ENCODE measurements around the gene NME5.

NME5 gene

GRCh38 chr5:138132543-138132942 lies 6.7 kb downstream of the NME5 start:
- no peak for DNase-seq

GRCh38 chr5:138129347-138129746 lies 9.9 kb downstream of the NME5 start:
- no peak for DNase-seq

DNA sequence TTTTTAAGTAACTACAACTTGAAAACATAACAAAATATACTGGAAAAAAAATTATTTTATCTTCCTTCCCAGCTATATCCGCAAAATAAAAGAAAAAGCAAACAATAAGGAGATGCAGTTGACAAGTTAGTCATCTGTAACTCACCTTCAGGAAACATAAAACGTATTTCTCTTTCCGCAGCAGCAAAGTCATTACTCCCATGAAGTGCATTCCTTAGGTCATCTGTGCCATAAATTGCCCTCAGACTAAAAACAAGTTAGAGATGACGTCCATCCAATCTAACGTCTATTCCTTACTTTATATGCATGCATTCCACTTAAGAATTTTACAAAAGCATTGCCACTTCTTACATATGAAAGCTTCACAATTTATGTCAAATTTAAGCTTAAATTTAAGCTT lies 10.9 kb downstream of the NME5 start:
- no peak for DNase-seq

GRCh38 chr5:138115254-138115653 lies 24.0 kb downstream of the NME5 start:
- no peak for DNase-seq

- no peak for DNase-seq
These were observed 27.3 kb downstream of the NME5 start for GRCh38 chr5:138111937-138112336.

- no peak for DNase-seq
These were observed 28.0 kb downstream of the NME5 start for GRCh38 chr5:138111181-138111580.

DNA sequence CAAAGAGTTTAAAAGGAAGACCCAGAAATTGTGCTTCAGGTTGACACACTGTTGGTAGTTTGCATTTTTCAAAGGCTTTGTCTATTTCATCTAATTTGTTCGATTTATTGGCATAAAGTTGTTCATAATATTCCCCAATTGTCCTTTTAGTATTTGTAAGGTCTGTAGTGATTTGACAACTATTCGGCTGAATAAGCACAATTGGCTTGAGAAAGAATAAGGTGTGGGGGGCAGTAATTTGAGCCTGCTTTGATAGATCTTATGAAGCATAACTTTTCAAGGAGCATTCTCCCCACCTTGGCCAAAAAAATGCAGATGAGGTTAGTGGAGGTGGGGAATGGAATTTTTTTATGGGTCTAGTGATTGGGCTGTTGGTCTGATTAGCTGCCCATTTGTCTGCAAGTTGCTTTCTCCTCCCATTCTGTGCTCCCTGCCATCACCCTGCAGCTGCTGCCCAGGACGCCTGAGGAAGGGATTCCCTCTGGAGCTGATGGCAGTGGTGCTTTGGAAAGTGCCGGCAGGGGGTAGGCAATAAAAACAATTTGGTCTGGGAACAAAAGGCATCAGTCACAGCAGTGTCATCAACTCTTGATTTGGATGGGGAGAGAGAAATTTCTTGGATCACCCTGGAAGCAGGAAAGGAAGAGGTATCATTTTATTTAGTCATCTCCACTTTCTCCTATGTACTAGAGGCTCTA lies 28.8 kb downstream of the NME5 start:
- no peak for DNase-seq

DNA sequence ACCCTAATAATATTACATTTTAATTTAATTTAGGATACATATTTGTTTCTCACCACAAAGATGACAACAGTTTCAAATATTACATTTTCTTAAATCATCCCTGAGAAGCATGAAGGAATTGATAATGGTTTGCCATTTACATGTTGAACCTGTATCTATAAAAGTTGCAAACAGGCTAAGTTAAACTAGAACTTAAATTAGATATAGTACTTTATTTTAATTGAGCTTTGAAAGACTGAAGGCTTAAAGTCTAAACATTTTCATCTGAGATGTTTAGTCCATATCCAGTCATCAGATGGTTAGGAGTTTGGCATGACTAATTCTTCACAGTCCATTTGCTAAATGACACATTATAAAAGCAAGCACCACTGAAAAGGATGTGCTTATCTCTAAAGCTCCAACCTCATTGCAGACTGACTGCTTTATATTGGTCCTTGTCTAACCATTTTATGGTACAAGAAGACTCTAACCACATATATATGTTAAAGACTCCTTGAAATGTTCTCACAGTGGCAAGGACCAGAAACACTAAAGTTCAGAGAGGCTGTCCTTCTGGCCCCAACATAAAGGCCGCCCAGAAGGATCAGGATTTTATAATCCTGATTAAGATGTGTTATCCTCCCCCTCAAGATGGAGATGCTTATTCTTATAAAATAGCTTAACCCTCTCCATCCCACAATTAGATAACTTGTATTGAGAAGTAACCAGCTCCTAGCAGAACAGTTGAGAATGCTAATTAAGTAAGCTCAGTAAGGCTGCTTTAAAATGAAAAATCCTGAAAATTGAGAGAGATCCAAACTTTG lies 29.6 kb downstream of the NME5 start:
- no peak for DNase-seq

DNA sequence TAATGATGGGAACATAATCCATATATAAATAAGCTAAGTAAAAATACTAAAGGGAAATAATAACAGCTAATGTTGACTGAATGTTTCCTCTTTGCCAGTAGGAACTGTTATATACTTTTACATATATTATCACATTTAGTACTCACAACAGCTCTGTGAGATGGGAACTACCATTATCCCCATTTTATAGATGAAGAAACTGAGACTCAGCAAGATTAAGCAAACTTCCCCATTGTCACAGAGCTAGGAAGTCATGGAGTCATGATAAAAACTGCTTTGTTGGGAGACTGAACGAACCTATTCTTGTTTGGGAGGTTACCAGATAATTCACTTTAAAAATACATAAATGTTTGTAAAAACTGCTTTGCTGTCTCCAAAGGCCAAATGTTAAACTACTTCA lies 32.0 kb downstream of the NME5 start:
- no peak for DNase-seq

DNA sequence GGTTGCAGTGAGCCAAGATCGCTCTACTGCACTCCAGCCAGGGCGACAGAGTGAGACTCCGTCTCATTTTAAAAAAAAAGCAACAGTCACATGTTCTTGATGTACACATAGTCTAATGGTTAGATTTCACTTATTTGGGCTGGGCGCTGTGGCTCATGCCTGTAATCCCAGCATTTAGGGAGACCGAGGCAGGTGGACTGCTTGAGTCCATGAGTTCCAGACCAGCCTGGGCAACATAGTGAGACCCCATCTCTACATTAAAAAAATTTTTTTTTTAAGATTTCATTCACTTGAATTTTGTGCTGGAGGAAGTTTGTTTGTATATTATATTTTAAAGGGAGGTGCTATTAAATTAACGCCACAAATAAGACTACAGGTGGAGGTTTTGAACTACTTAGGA lies 33.5 kb downstream of the NME5 start:
- no peak for DNase-seq

GRCh38 chr5:138103319-138103637 lies 36.0 kb downstream of the NME5 start:
- no peak for DNase-seq

GRCh38 chr5:138102454-138103318 lies 36.5 kb downstream of the NME5 start:
- no peak for DNase-seq

- DNase-seq = no peak
These were observed 42.0 kb downstream of the NME5 start for GRCh38 chr5:138096997-138097828.

DNA sequence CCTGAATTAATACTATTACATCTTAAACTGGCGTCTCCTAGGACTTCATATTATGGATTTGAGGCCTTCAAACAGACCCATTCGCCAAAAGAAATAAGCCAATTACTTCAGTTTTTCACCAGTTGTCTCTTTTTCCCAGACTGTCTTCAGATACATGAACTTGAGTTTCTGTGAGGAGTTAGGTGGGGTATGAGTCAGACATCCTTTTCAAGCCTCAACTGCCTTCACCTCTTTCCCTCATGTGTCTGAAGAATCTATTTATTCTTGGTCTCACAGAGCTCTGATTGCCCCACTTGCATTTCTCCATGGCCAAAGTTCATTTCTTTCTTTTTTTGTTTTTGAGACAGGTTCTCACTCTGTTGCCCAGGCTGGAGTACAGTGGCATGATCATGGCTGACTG lies 42.9 kb downstream of the NME5 start:
- DNase-seq = no peak

GRCh38 chr5:138095100-138095907 lies 43.9 kb downstream of the NME5 start:
- DNase-seq = no peak

DNA sequence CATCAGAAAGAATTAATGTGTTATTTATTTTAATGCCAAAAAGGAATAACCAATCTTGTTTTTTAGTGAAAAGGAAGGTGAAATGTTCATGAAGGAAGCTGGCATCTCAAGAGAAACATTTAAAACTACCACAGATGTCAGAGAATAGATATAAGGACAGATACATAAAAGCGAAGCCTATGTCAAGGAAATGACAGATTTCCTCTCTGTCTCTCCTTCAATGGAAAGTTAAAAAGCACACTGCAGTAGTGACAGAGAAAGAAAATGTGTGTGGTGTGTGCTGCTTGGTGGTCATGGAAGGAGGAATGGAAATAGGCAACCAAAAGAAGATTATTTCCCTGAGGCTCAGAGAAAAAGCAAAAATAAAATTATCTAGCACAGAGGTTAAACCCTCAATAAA lies 46.2 kb downstream of the NME5 start:
- DNase-seq = no peak

- no peak for DNase-seq
These were observed 46.9 kb downstream of the NME5 start for GRCh38 chr5:138092301-138092700.

GRCh38 chr5:138091685-138092084 lies 47.5 kb downstream of the NME5 start:
- DNase-seq = no peak

GRCh38 chr5:138083702-138084101 lies 55.5 kb downstream of the NME5 start, which contains the start of gene WNT8A:
Gene WNT8A (plus strand): TSS chr5:138084033. CDS start chr5:138084128, 95 bp downstream.
- DNase-seq = no peak

GRCh38 chr5:138082033-138082432 lies 57.2 kb downstream of the NME5 start:
- no peak for DNase-seq

DNA sequence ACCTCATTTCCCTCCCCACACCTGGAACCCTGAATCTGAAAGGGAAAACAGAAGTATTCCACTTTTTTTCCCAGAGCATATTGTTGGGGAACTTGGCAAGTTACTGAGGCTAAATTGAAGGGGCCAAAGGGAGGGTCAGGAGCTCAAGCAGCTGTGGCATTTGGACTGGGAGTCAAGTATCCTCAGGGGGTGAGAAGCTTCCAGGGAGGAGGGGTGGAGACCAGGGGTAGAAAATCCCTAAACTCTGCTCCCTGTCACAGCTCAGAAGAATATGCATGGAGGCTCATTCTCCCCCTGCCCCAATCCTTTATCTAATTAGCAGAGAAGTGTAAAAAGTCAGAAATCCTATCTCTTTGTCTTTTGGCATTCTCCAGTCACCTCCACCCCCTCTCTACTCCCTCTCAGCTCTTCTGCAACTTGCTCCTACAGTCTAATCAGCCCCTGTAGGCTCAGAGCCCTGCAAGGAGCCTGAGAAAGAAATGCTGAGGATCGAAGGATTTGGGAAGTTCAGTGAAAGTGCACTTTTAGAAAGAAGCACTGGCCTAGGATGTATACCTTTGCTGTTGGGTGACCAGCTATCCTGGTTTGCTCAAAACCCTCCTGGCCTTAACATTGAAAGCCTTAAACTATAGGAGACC lies 61.1 kb downstream of the NME5 start:
- no peak for DNase-seq
